Peyer's patch (tissue), 4 donors: ENCODE results near the gene GNG2.

Experiments
- POLR2A ChIP-seq, 2 donors: fragments of 450-650 bp; IDR thresholded peaks; one replicate each; pipeline ENCODE4 v1.5.1; 2017; ENCODE audit warnings: antibody characterized with exemption in 2 of 2, mild to moderate bottlenecking in 2 of 2, moderate library complexity in 2 of 2
- TF ChIP-seq, protein P1 (sequence below), 6 experiments: fragments of 450-650 bp in 4 of 6; fragments of 200-600 bp in 2 of 6; sonication (generic) in 1 of 6; IDR thresholded peaks; one replicate each; pipeline ENCODE4 v1.5.1; 2017 to 2019; ENCODE audit warnings: antibody characterized with exemption in 6 of 6, mild to moderate bottlenecking in 3 of 6, moderate library complexity in 1 of 6

- TF ChIP-seq, protein P1, sequence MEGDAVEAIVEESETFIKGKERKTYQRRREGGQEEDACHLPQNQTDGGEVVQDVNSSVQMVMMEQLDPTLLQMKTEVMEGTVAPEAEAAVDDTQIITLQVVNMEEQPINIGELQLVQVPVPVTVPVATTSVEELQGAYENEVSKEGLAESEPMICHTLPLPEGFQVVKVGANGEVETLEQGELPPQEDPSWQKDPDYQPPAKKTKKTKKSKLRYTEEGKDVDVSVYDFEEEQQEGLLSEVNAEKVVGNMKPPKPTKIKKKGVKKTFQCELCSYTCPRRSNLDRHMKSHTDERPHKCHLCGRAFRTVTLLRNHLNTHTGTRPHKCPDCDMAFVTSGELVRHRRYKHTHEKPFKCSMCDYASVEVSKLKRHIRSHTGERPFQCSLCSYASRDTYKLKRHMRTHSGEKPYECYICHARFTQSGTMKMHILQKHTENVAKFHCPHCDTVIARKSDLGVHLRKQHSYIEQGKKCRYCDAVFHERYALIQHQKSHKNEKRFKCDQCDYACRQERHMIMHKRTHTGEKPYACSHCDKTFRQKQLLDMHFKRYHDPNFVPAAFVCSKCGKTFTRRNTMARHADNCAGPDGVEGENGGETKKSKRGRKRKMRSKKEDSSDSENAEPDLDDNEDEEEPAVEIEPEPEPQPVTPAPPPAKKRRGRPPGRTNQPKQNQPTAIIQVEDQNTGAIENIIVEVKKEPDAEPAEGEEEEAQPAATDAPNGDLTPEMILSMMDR (IDR thresholded peaks at IDR 0.05) = no peak
- TF ChIP-seq POLR2A (IDR thresholded peaks at IDR 0.05) = no peak
These were observed 38.6 kb upstream of the GNG2 start for GRCh38 chr14:51821822-51822221.
